Transverse colon (tissue), 4 donors: ENCODE data around the gene NPW. TPM values are rescaled to one million over a fixed set of nuclear protein-coding genes. Genes with fewer than 3 reads are reported as not detected.

Experiments used
- DNase-seq: peaks from one replicate; pipeline ENCODE4 v3.0.0-alpha.2; 2019
- H3K27ac ChIP-seq, 4 donors: fragments of 200-600 bp; sonication (generic); 2 replicates each; pipeline ENCODE4 v1.5.1; 2016 to 2018; ENCODE audit warnings: inconsistent platforms in 4 of 4
- H3K27me3 ChIP-seq: fragments of 200-600 bp; sonication (generic); 2 replicates; pipeline ENCODE4 v1.5.1; 2017; ENCODE audit warnings: inconsistent platforms
- H3K36me3 ChIP-seq, 4 donors: fragments of 200-600 bp; sonication (generic); 2 replicates each; pipeline ENCODE4 v1.5.1; 2017 to 2019; ENCODE audit warnings: inconsistent platforms in 4 of 4
- H3K4me1 ChIP-seq, 4 donors: fragments of 200-600 bp; sonication (generic); 2 replicates each; pipeline ENCODE4 v1.5.1; 2017 to 2020; ENCODE audit warnings: inconsistent platforms in 4 of 4
- H3K4me3 ChIP-seq, 4 donors: fragments of 200-600 bp; sonication (generic); 1 replicate in 1 of 4; 2 replicates in 3 of 4; pipeline versions ENCODE4 v1.5.1 to v1.6.1; 2017 to 2019; ENCODE audit warnings: inconsistent platforms in 4 of 4
- H3K9me3 ChIP-seq, 2 donors: fragments of 200-600 bp; sonication (generic); 2 replicates each; pipeline ENCODE4 v1.5.1; 2017 to 2019; ENCODE audit warnings: inconsistent platforms in 2 of 2
- CTCF ChIP-seq, 5 experiments: fragments of 200-600 bp in 3 of 5; fragments of 450-650 bp in 2 of 5; sonication (generic) in 3 of 5; IDR thresholded peaks; 1 replicate in 2 of 5; 2 replicates in 3 of 5; pipeline ENCODE4 v1.5.1; 2016 to 2017; ENCODE audit warnings: antibody characterized with exemption in 5 of 5, inconsistent platforms in 3 of 5, mild to moderate bottlenecking in 2 of 5, moderate library complexity in 1 of 5
- EP300 ChIP-seq: sonication (generic); formaldehyde crosslinking; IDR thresholded peaks from one replicate; pipeline ENCODE4 v1.6.1; 2017; ENCODE audit warnings: antibody characterized with exemption, low read depth
- POLR2A ChIP-seq: fragments of 450-650 bp; IDR thresholded peaks from one replicate; pipeline ENCODE4 v1.6.1; 2016; ENCODE audit warnings: antibody characterized with exemption, mild to moderate bottlenecking, moderate library complexity
- POLR2AphosphoS5 ChIP-seq, 3 donors: sonication (generic); formaldehyde crosslinking; IDR thresholded peaks; one replicate each; pipeline ENCODE4 v1.6.1; 2016; ENCODE audit warnings: antibody characterized with exemption in 3 of 3
- WGBS, 2 donors: methylation state at CpG; one replicate each; pipeline ENCODE4 v1.1.5; 2018; ENCODE audit warnings: low coverage in 1 of 2; 5-methylcytosine and 5-hydroxymethylcytosine counted together
- in situ Hi-C, 4 donors: fragments of 200-750 bp; cut with MboI; loops; one replicate each; pipeline versions ENCODE4 v1.15.0 to v1.15.1; 2017; ENCODE audit warnings: low sequenced_read_pairs in 3 of 4, low pct_ligation_motif_present in 1 of 4, low pct_unique_long_range_greater_than_20kb in 1 of 4
- intact Hi-C: fragments of 100-400 bp; cut with DNase I; formaldehyde crosslinking; loops from one replicate; pipeline ENCODE4 v1.15.1; 2023; ENCODE audit warnings: low total_unique reads
- total RNA-seq, 4 donors: library from RNA; depleted of rRNA; stranded (reverse); fragments of >200 nt; gene quantifications; one replicate each; pipeline ENCODE4 v1.1.0, GENCODE V29; 2016

NPW gene
- total RNA-seq, 4 donors from 2014 or later = 0.41 TPM; not detected in 3

DNA sequence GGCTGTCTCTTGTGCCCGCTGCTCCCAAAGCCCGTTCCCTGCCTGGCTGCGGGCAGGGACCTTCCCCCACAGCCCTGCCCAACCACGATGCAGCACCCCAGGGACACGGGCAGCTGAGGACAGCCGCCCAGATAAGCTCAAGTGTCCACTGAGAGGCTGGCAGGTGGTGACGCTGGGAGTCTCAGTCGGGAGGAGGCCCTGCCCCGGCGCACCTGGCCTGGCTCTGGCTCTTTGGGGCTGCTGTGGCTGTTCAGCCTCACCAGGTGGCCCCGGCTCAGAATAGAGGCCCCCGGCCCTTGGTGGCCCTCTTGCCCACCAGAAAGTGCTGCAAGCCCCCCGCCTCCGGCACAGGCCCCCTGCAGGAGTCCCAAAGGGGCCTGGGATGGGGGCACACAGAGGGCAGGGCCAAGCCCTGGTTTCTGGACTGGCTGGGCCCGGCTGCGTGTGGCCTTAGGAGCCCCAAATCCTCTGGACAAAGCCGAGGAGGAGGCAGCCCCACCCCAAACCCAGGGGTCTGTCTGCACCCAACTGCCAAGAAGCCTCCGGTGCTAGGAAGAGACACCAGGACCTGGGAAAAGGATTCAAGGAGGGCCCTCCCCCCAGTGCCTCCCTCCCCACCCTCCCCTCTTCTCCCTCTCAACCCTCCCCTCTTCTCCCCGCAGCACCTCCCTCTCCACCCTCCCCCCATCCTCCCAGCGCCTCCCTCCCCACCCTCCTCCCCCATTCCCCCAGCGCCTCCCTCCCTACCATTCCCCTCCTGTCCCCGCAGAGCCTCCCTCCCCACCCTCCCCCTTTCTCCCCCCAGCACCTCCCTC lies 22.8 kb downstream of the NPW start:
- Histone ChIP-seq H3K4me3 (no peak overlapping the region), H3K27me3 (no peaks in the 10 kb centered on the region), H3K4me1 (peaks cover 58 to 90% (median 78%) of the 10 kb centered on the region in 4 donors), H3K36me3 (no peaks in the 10 kb centered on the region), H3K27ac (peak overlapping the region; percentile 76 to 87 (median 82)), H3K9me3 (no peaks in the 10 kb centered on the region)
- DNase-seq = no peak
- intact Hi-C loops (loop anchor here (10.0 kb wide), 1 partner anchor 1608 kb away; no protein-coding TSS in a partner anchor), in situ Hi-C loops (no loop called here)
- peak in 1 of 3 donors; percentile 23 for TF ChIP-seq POLR2AphosphoS5 (IDR thresholded peaks at IDR 0.05)
- TF ChIP-seq EP300 = no peak
- 61% methylated on average over 20 of the region's 22 CpGs; no CpG with 5 or more reads in 1 of the 2 donors for WGBS, 2 donors

GRCh38 chr16:2042986-2043666 lies 23.5 kb downstream of the NPW start:
- DNase-seq = peak; percentile 69
- TF ChIP-seq POLR2A = peak; percentile 13
- TF ChIP-seq POLR2AphosphoS5 (IDR thresholded peaks at IDR 0.05) = peak in 2 of 3 donors; percentile 19 to 20
- no peak for TF ChIP-seq CTCF (IDR thresholded peaks at IDR 0.05)
- no peaks in the 10 kb centered on the region for H3K27me3 ChIP-seq
- intact Hi-C loops = loop anchor here (10.0 kb wide), 1 partner anchor 1608 kb away; no protein-coding TSS in a partner anchor
- WGBS, 2 donors = 59% methylated on average over 10 of the region's 11 CpGs; no CpG with 5 or more reads in 1 of the 2 donors
- no peaks in the 10 kb centered on the region for H3K9me3 ChIP-seq
- in situ Hi-C loops = no loop called here
- H3K4me3 ChIP-seq = no peak overlapping the region
- peak overlapping the region; percentile 76 to 87 (median 82) for H3K27ac ChIP-seq
- no peaks in the 10 kb centered on the region for H3K36me3 ChIP-seq
- H3K4me1 ChIP-seq = peaks cover 57 to 84% (median 76%) of the 10 kb centered on the region in 4 donors

- H3K9me3 ChIP-seq = no peaks in the 10 kb centered on the region
- no peaks in the 10 kb centered on the region for H3K36me3 ChIP-seq
- WGBS, 2 donors = 44 to 46% methylated on average over 6 to 25 of the region's 26 CpGs
- peak in 2 of 3 donors; percentile 35 to 48 for TF ChIP-seq POLR2AphosphoS5 (IDR thresholded peaks at IDR 0.05)
- no peak for TF ChIP-seq EP300
- in situ Hi-C loops (no loop called here), intact Hi-C loops (loop anchor here (10.0 kb wide), 1 partner anchor 1609 kb away; no protein-coding TSS in a partner anchor)
- peak overlapping the region; percentile 76 to 87 (median 82) for H3K27ac ChIP-seq
- no peaks in the 10 kb centered on the region for H3K27me3 ChIP-seq
- DNase-seq = peak; percentile 72
- no peak overlapping the region for H3K4me3 ChIP-seq
- peaks cover 60 to 84% (median 78%) of the 10 kb centered on the region in 4 donors for H3K4me1 ChIP-seq
These were observed 24.3 kb downstream of the NPW start for GRCh38 chr16:2043667-2044451.

DNA sequence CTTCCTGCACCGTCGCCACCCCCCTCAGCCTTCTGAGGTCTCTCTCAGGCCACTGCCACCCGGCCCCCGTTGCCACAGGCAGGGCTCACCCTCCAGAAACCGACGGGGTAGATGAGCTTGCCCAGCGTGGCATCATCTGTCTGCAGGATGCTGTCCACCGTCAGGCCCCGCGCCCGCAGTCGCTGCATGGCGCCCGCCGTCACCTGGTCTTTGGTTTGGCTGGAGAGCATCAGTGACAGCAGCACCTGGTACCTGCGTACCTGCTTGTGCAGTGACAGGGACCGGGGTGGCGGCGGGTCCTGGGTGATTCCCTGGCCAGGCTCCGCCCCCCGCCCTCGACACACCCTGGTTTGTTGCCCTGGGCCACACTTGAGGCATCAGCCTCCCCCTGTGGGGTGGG lies 25.0 kb downstream of the NPW start:
- Histone ChIP-seq H3K27ac (peak overlapping the region; percentile 76 to 87 (median 82)), H3K27me3 (no peaks in the 10 kb centered on the region), H3K4me1 (peaks cover 56 to 83% (median 75%) of the 10 kb centered on the region in 4 donors), H3K4me3 (no peak overlapping the region), H3K9me3 (no peaks in the 10 kb centered on the region), H3K36me3 (no peaks in the 10 kb centered on the region)
- intact Hi-C loops = loop anchor here (10.0 kb wide), 1 partner anchor 1610 kb away; no protein-coding TSS in a partner anchor
- TF ChIP-seq POLR2AphosphoS5 (IDR thresholded peaks at IDR 0.05) = no peak
- no peak for TF ChIP-seq EP300
- no peak for TF ChIP-seq POLR2A
- no peak for TF ChIP-seq CTCF (IDR thresholded peaks at IDR 0.05)
- in situ Hi-C loops = no loop called here
- DNase-seq = peak; percentile 33
- 69 to 87% methylated on average over 7 to 12 of the region's 22 CpGs for WGBS, 2 donors
